HL-60/S4 (cell line): Measurements from ENCODE around the gene LCN6.
"Not testable (repeated sequence)": the region's sequence is repeated elsewhere in the genome, so short reads cannot be mapped to it uniquely, and the experiment has no call there.

ENCODE experiments used
- in situ Hi-C: fragments of 300-500 bp; cut with MboI; formaldehyde crosslinking; loops from 2 replicates; pipeline ENCODE4 v1.14.3; 2022; ENCODE audit warnings: low sequenced_read_pairs

Gene LCN6

DNA sequence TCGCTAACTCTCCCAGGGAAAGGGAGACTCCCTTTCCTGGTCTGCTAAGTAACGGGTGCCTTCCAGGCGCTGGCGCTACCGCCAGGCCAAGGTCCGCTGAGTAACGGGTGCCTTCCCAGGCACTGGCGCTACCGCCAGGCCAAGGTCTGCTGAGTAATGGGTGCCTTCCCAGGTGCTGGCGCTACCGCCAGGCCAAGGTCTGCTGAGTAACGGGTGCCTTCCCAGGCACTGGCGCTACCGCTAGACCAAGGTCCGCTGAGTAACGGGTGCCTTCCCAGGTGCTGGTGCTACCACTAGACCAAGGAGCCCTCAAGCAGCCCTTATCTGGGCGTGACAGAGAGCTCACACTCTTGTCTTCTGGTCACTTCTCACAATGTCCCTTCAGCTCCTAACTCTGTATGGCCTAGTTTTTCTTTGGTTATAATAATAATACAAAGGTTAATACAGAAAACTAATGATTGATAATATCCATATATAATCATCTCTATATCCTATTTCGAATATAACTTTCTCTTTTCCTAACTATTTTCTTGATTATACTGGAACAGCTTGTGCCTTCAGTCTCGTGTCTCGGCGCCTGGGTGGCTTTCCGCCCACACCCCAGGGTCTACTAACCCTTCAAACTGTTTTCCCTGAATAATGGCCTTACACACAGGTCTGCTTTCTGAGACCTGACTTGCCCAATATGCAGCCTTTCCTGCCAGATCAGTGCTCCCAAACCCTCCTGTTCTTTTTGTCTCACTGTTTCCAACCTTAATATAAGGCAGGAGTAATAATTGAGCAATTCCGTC lies 37.4 kb upstream of the LCN6 start:
- in situ Hi-C loops: loop anchor here (25.0 kb wide), 2 partner anchors 252 to 427 kb away; partner anchors contain the start of genes ABCA2, FUT7, NDOR1 and NPDC1

DNA sequence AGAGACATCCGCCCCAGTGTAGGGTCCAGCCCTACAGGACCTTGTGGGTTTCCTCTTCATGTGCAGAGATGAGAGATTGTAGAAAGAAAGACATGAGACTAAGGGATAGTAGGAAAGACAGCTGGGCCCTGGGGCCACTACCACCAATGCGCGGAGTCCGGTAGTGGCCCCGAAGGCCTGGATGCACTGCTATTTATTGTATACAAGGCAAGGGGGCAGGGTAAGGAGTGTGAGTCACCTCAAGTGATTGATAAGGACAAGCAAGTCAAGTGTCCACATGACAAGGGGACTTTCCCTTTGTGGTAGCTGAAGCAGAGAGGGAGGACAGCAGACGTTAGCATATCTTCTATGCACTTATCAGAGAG lies 36.7 kb upstream of the LCN6 start:
- in situ Hi-C loops: loop anchor here (25.0 kb wide), 2 partner anchors 252 to 427 kb away; partner anchors contain the start of genes ABCA2, FUT7, NDOR1 and NPDC1

- in situ Hi-C loops: loop anchor here (25.0 kb wide), 2 partner anchors 253 to 428 kb away; partner anchors contain the start of genes ABCA2, FUT7, NDOR1 and NPDC1
Measured at GRCh38 chr9:136784249-136784996, 36.1 kb upstream of the LCN6 start.

DNA sequence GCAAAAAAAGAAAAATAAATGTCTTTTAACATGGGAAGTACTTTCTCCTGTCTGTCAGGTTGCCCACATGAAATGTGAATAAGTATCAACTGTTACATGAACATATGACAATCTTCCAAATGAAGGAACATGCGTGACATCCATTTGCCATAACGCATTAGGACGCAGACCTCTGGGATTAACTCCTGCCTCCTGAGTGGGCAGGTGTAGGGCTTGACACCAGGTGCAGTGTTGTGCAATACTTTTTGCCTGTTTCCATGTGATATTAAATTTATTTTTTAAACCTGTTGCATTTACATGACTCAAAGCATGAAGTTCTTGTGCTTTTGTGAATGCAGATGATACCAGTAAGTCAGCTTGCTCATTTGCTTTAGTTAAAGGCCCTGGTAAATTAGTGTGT lies 34.1 kb upstream of the LCN6 start:
- in situ Hi-C loops: loop anchor here (25.0 kb wide), 2 partner anchors 255 to 430 kb away; partner anchors contain the start of genes ABCA2, FUT7, NDOR1 and NPDC1

DNA sequence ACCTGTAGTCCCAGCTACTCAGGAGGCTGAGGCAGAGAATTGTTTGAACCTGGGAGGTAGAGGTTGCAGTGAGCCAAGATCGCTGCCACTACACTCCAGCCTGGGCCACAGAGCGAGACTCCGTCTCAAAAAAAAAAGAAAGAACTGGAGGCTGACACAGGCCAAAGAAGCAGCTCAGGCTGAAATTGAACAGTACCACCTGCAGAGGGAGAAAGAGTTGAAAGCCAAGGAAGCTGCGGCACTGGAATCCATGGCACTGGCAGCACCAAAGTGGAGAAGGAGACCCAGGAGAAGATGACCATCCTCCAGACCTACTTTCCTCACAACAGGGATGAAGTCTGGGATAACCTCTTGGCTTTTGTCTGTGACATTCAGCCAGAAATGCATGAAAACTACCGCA lies 31.5 kb upstream of the LCN6 start:
- in situ Hi-C loops: loop anchor here (25.0 kb wide), 2 partner anchors 257 to 432 kb away; partner anchors contain the start of genes ABCA2, FUT7, NDOR1 and NPDC1

- in situ Hi-C loops: loop anchor here (25.0 kb wide), 2 partner anchors 260 to 435 kb away; partner anchors contain the start of genes ABCA2, FUT7, NDOR1 and NPDC1
Measured at GRCh38 chr9:136777359-136777758, 29.0 kb upstream of the LCN6 start.

GRCh38 chr9:136776947-136777346 lies 28.6 kb upstream of the LCN6 start:
- in situ Hi-C loops: loop anchor here (25.0 kb wide), 2 partner anchors 260 to 435 kb away; partner anchors contain the start of genes ABCA2, FUT7, NDOR1 and NPDC1

- in situ Hi-C loops: loop anchor here (25.0 kb wide), 2 partner anchors 262 to 437 kb away; partner anchors contain the start of genes ABCA2, FUT7, NDOR1 and NPDC1
Measured at GRCh38 chr9:136775191-136775590, 26.9 kb upstream of the LCN6 start.

DNA sequence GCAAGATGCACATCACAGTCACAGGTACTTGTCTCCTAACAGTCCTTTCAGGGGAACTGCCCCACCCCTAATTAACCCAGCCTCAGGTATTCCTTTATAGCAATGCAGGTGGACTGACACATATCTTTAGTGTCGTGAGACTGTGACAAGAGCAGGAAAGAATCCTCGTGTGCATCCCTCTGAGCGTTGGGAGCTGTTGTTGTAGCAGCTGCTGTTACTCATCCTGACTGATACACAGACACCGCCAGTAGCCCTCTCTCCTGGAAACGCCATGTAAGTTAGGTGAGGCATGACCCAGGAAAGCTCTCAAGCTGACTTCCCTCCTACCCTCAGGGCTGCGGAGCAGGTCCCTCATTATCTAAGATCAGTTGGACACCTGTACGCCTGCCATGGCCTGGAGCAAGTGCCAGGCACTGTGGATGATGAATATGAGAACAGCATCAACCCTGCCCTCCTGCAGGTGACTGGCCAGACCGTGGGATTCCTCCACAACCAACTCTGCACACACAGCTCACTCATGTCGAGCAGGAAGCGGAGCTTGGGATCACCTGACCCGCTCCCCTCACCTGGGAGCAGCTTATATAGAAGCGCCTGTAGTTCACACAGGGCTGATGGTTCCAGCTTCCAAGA lies 26.2 kb upstream of the LCN6 start:
- in situ Hi-C loops: loop anchor here (25.0 kb wide), 2 partner anchors 263 to 438 kb away; partner anchors contain the start of genes ABCA2, FUT7, NDOR1 and NPDC1

GRCh38 chr9:136773386-136774044 lies 25.2 kb upstream of the LCN6 start:
- in situ Hi-C loops: no loop called here

- in situ Hi-C loops: no loop called here
Measured at GRCh38 chr9:136771907-136772415, 23.6 kb upstream of the LCN6 start.

DNA sequence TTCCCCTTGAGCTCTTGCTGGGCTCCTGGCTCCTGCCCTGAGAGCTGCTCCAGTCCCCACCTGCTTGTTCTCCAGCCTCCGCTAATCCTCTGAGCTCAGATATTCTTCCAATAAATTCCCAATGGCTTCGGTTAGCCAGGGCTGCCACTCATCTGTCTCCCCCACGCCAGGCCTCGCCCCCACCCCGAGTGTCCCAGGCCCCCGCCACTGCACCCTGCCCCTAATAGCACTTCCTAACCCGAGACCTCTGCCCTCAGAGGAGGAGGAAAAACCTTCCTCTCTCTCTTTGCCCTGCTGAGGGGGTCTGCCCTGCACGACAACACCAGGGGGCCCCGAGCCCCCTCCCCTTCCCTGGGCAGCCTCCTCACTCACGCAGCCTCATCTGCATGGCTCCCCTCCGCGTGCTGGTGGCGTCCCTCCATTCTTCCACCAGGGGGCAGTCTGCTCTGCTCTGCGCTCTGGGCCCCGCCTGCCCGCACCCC lies 21.4 kb upstream of the LCN6 start:
- in situ Hi-C loops: no loop called here

DNA sequence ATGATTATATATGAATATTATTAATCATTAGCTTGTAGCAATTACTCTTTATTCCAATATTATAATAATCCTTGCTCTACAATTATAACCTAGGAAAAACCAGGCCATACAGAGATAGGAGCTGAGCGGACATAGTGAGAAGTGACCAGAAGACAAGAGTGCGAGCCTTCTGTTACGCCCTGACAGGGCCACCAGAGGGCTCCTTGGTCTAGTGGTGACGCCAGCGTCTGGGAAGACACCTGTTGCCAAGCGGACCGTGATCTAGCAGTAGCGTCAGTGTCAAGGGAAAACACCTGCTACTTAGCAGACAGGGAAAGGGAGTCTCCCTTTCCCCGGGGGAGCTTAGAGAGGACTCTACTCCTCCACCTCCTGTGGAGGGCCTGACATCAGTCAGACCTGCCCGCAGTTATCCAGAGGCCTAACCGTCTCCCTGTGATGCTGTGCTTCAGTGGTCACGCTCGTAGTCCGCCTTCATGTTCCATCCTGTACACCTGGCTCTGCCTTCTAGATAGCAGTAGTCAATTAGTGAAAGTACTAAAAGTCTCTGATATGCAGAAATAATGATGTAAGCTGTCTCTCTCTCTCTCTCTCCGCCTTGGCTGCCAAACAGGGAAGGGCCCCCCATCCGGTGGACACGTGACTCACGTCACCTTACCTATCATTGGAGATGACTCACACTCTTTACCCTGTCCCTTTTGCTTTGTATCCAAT lies 18.2 kb upstream of the LCN6 start:
- in situ Hi-C loops: not testable (repeated sequence)

GRCh38 chr9:136765745-136766409 lies 17.6 kb upstream of the LCN6 start:
- in situ Hi-C loops: not testable (repeated sequence)

GRCh38 chr9:136765041-136765440 lies 16.7 kb upstream of the LCN6 start:
- in situ Hi-C loops: no loop called here

GRCh38 chr9:136764301-136764891 lies 16.1 kb upstream of the LCN6 start, which contains the start of gene LCN15:
Gene LCN15, minus strand, starts transcription at chr9:136764518. Its CDS starts 30 bp downstream, at chr9:136764488.
- in situ Hi-C loops: no loop called here

- in situ Hi-C loops: no loop called here
Measured at GRCh38 chr9:136763649-136764035, 15.3 kb upstream of the LCN6 start.

DNA sequence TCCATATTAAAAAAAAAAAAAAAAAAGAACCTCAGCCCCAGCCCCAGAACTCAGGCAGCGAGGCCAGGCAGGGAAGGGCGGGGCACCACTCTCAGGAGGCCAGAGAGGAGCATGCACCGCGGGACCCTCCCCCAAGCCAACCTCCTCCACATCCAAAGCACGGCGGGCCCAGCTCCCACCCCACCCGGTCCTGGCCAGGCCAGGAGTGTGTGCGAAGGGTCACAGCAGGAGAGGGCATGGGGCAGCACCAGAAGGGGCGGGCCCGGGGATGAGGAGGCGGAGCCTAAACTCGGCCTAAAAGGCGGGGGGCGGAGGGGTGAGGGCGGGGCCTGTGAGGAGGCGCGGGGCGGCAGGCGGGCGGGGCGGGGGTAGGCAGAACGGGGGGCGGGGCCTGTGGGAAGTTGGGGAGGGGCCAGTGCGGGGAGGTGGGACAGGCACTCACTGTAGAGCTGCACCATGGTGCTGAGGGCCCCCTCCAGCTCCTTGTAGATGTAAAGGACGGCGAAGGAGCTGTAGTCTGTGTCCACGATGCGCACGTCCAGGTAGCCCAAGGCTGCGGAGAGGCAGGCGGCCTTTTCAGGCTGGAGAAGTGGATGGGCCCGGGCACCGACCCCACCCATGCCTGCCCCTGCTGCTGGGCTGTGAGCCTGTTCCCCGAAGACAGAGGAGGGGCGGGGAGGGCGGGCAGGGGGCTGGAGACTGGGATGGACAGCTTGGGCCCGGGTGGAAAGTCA lies 14.8 kb upstream of the LCN6 start:
- in situ Hi-C loops: no loop called here
